H1 (cell line): ENCODE data around the gene CEP128. TPM values are rescaled to one million over a fixed set of nuclear protein-coding genes. Genes with fewer than 3 reads are reported as not detected.

ENCODE experiments used
- CTCF ChIA-PET: fragments of 300-600 bp; sonication (Branson Sonifier 250); formaldehyde crosslinking; loops from one replicate; lab custom pipeline; 2021; ENCODE audit not compliant: partially characterized antibody; lab: Charles Lee
- POLR2A ChIA-PET: fragments of 300-600 bp; sonication (Branson Sonifier 250); formaldehyde crosslinking; loops from one replicate; lab custom pipeline; 2021; ENCODE audit warnings: inconsistent platforms; ENCODE audit not compliant: partially characterized antibody; lab: Charles Lee
- DNase-seq, 2 experiments: peaks; one replicate each; pipeline versions ENCODE4 v3.0.0 to v3.0.0-alpha.2; 2010 to 2022; ENCODE audit warnings: low spot score in 2 of 2, low read depth in 1 of 2, mixed read lengths in 1 of 2
- FAIRE-seq: peaks from 2 replicates; lab custom pipeline; 2011; peaks lifted over from hg19 to GRCh38; lab: Jason Lieb, UNC
- H2AFZ ChIP-seq: 2 replicates; pipeline ENCODE4 v1.8.1; 2012; ENCODE audit warnings: low read length, inconsistent platforms
- H2AK5ac ChIP-seq: 2 replicates; pipeline ENCODE4 v1.6.1; 2013; ENCODE audit warnings: low read depth, low read length
- H2BK120ac ChIP-seq: replicated peaks from 2 replicates; pipeline ENCODE3; 2013; ENCODE audit warnings: low read depth, low read length, inconsistent platforms
- H2BK12ac ChIP-seq: 2 replicates; pipeline ENCODE4 v1.6.1; 2013; ENCODE audit warnings: low read depth, low read length
- H2BK15ac ChIP-seq: 2 replicates; pipeline ENCODE4 v1.6.1; 2013; ENCODE audit warnings: low read length
- H2BK20ac ChIP-seq: 2 replicates; pipeline ENCODE4 v1.6.1; 2013; ENCODE audit warnings: low read length
- H2BK5ac ChIP-seq: 2 replicates; pipeline ENCODE4 v1.6.1; 2013; ENCODE audit warnings: low read depth, low read length
- H3K14ac ChIP-seq: 2 replicates; pipeline ENCODE4 v1.6.1; 2013; ENCODE audit warnings: inconsistent platforms; ENCODE audit not compliant: insufficient read length
- H3K18ac ChIP-seq: 2 replicates; pipeline ENCODE4 v1.6.1; 2013; ENCODE audit warnings: low read length; ENCODE audit errors: extremely low read depth
- H3K23ac ChIP-seq: 2 replicates; pipeline ENCODE4 v1.6.1; 2013; ENCODE audit warnings: inconsistent platforms; ENCODE audit not compliant: insufficient read length
- H3K23me2 ChIP-seq: 2 replicates; pipeline ENCODE4 v1.6.1; 2013; ENCODE audit warnings: low read depth, low read length
- H3K27ac ChIP-seq: 2 replicates; pipeline ENCODE4 v1.6.1; 2011; ENCODE audit warnings: low read depth, low read length, inconsistent platforms
- H3K27me3 ChIP-seq, 4 experiments: replicated peaks in 1 of 4; 1 replicate in 1 of 4; 2 replicates in 3 of 4; pipeline versions ENCODE4 v1.6.1 to v1.8.1; 2011 to 2013; ENCODE audit warnings: low read length in 3 of 4, mild to moderate bottlenecking in 3 of 4, inconsistent platforms in 2 of 4, mixed read lengths in 2 of 4, moderate library complexity in 1 of 4; ENCODE audit not compliant: control insufficient read depth in 3 of 4, insufficient read depth in 3 of 4; ENCODE audit errors: extremely low read depth in 1 of 4
- H3K36me3 ChIP-seq, 4 experiments: 2 replicates each; pipeline versions ENCODE4 v1.6.1 to v1.8.1; 2011 to 2013; ENCODE audit warnings: mild to moderate bottlenecking in 4 of 4, low read length in 3 of 4, moderate library complexity in 2 of 4, control low read depth in 1 of 4, inconsistent platforms in 1 of 4; ENCODE audit not compliant: insufficient read depth in 4 of 4, control insufficient read depth in 2 of 4
- H3K4ac ChIP-seq: replicated peaks from 2 replicates; pipeline ENCODE3; 2013; ENCODE audit warnings: low read length, low read depth, mixed read lengths, inconsistent platforms; ENCODE audit not compliant: insufficient read length
- H3K4me1 ChIP-seq, 4 experiments: replicated peaks in 1 of 4; 1 replicate in 1 of 4; 2 replicates in 3 of 4; pipeline versions ENCODE4 v1.6.1 to v1.8.1; 2011 to 2013; ENCODE audit warnings: low read length in 3 of 4, inconsistent platforms in 2 of 4, mixed read lengths in 1 of 4; ENCODE audit not compliant: insufficient read depth in 4 of 4, control insufficient read depth in 3 of 4
- H3K4me2 ChIP-seq, 2 experiments: 2 replicates each; pipeline versions ENCODE4 v1.6.1 to v1.8.1; 2011 to 2013; ENCODE audit warnings: low read depth in 2 of 2, low read length in 2 of 2, control low read depth in 1 of 2, inconsistent platforms in 1 of 2, mild to moderate bottlenecking in 1 of 2; ENCODE audit not compliant: insufficient read depth in 1 of 2
- H3K4me3 ChIP-seq, 4 experiments: fragments of 200-600, 300-600 bp in 1 of 4; sonication (generic), shearing (Covaris generic), sonication (Bioruptor Twin) in 1 of 4; 2 replicates each; pipeline versions ENCODE4 v1.5.1 to v1.8.1; 2011 to 2016; ENCODE audit warnings: low read length in 4 of 4, low read depth in 3 of 4, control low read depth in 2 of 4, inconsistent platforms in 2 of 4, mild to moderate bottlenecking in 2 of 4, mixed read lengths in 1 of 4, moderate library complexity in 1 of 4; ENCODE audit not compliant: insufficient read depth in 2 of 4; ENCODE audit errors: extremely low read depth in 1 of 4
- H3K56ac ChIP-seq: replicated peaks from 2 replicates; pipeline ENCODE3; 2013; ENCODE audit warnings: low read depth, mild to moderate bottlenecking, mixed read lengths, low read length, inconsistent platforms; ENCODE audit not compliant: insufficient read length
- H3K79me1 ChIP-seq: 2 replicates; pipeline ENCODE4 v1.6.1; 2013; ENCODE audit warnings: low read depth, low read length, control low read depth
- H3K79me2 ChIP-seq, 2 experiments: 2 replicates each; pipeline versions ENCODE4 v1.6.1 to v1.8.1; 2012 to 2013; ENCODE audit warnings: low read length in 2 of 2, mild to moderate bottlenecking in 2 of 2, inconsistent platforms in 1 of 2; ENCODE audit not compliant: insufficient read depth in 2 of 2, control insufficient read depth in 1 of 2
- H3K9ac ChIP-seq, 4 experiments: replicated peaks in 1 of 4; 1 replicate in 1 of 4; 2 replicates in 3 of 4; pipeline versions ENCODE4 v1.6.1 to v1.8.1; 2011 to 2013; ENCODE audit warnings: low read depth in 3 of 4, low read length in 3 of 4, control low read depth in 2 of 4, mild to moderate bottlenecking in 2 of 4, moderate library complexity in 2 of 4, inconsistent platforms in 1 of 4; ENCODE audit errors: extremely low read depth in 1 of 4
- H3K9me3 ChIP-seq, 2 experiments: 2 replicates each; pipeline versions ENCODE4 v1.6.1 to v1.8.1; 2012 to 2013; ENCODE audit warnings: mild to moderate bottlenecking in 2 of 2, moderate library complexity in 2 of 2, control low read depth in 1 of 2, inconsistent platforms in 1 of 2, low read depth in 1 of 2, low read length in 1 of 2, mixed read lengths in 1 of 2; ENCODE audit not compliant: insufficient read depth in 2 of 2
- H4K20me1 ChIP-seq, 2 experiments: replicated peaks in 1 of 2; 2 replicates each; pipeline versions ENCODE3 to v1.8.1; 2011 to 2013; ENCODE audit warnings: inconsistent platforms in 2 of 2, low read length in 2 of 2, mild to moderate bottlenecking in 1 of 2; ENCODE audit not compliant: insufficient read depth in 2 of 2, control insufficient read depth in 1 of 2
- H4K5ac ChIP-seq: 2 replicates; pipeline ENCODE4 v1.6.1; 2013; ENCODE audit warnings: low read length, low read depth, mixed read lengths, inconsistent platforms; ENCODE audit not compliant: insufficient read length
- H4K8ac ChIP-seq: 2 replicates; pipeline ENCODE4 v1.8.0; 2013; ENCODE audit warnings: mild to moderate bottlenecking, moderate library complexity, low read length, inconsistent platforms; ENCODE audit not compliant: insufficient read depth; ENCODE audit errors: extremely low read depth
- H4K91ac ChIP-seq: replicated peaks from 2 replicates; pipeline ENCODE3; 2013; ENCODE audit warnings: low read length, mixed read lengths, inconsistent platforms; ENCODE audit not compliant: insufficient read length
- ATF3 ChIP-seq: IDR thresholded peaks from 2 replicates; pipeline ENCODE4 v1.6.1; 2011; ENCODE audit warnings: low read depth, mild to moderate bottlenecking, low read length; ENCODE audit not compliant: insufficient read depth
- CREB1 ChIP-seq: IDR thresholded peaks from 2 replicates; pipeline ENCODE4 v1.6.1; 2012; ENCODE audit warnings: inconsistent platforms
- CTBP2 ChIP-seq: IDR thresholded peaks from 2 replicates; pipeline ENCODE4 v1.7.0; 2011; ENCODE audit warnings: borderline replicate concordance, mild to moderate bottlenecking, moderate library complexity, mixed read lengths, low read length; ENCODE audit not compliant: insufficient read depth, insufficient read length
- HDAC2 ChIP-seq, 2 experiments: fragments of 300-600 bp in 1 of 2; sonication (generic) in 1 of 2; IDR thresholded peaks; 2 replicates each; pipeline ENCODE4 v1.6.1; 2011 to 2012; ENCODE audit warnings: low read depth in 2 of 2, low read length in 2 of 2, mild to moderate bottlenecking in 2 of 2, moderate library complexity in 2 of 2, borderline replicate concordance in 1 of 2, inconsistent platforms in 1 of 2
- PHF8 ChIP-seq: fragments of 200-600 bp; sonication (generic); conservative IDR thresholded peaks from 2 replicates; pipeline ENCODE4 v1.7.1; 2012; ENCODE audit warnings: low read depth, mild to moderate bottlenecking, inconsistent platforms, low read length, moderate library complexity
- RXRA ChIP-seq: IDR thresholded peaks from 2 replicates; pipeline ENCODE4 v1.6.1; 2011; ENCODE audit warnings: low read depth, mild to moderate bottlenecking, low read length, moderate library complexity; ENCODE audit not compliant: insufficient read depth
- SIX5 ChIP-seq: IDR thresholded peaks from 2 replicates; pipeline ENCODE4 v1.6.1; 2011; ENCODE audit warnings: mild to moderate bottlenecking, low read depth, low read length
- SP1 ChIP-seq: IDR thresholded peaks from 2 replicates; pipeline ENCODE4 v1.6.1; 2011; ENCODE audit warnings: low read depth, low read length
- SP4 ChIP-seq: IDR thresholded peaks from 2 replicates; pipeline ENCODE4 v1.6.1; 2012; ENCODE audit warnings: low read length, inconsistent platforms
- YY1 ChIP-seq: IDR thresholded peaks from 2 replicates; pipeline ENCODE4 v1.6.1; 2011; ENCODE audit warnings: low read depth, mild to moderate bottlenecking, low read length
- WGBS, 2 experiments: shearing (Covaris generic) in 1 of 2; methylation state at CpG; one replicate each; pipeline versions ENCODE4 v1.1.6 to v1.1.7; 2013 to 2015; ENCODE audit warnings: low lambda C conversion rate in 2 of 2, mixed read lengths in 2 of 2, inconsistent platforms in 1 of 2, low coverage in 1 of 2, missing lambda C conversion rate in 1 of 2; ENCODE audit not compliant: insufficient replicate concordance in 2 of 2, insufficient coverage in 1 of 2, insufficient read length in 1 of 2; ENCODE audit errors: extremely low coverage in 1 of 2, missing lambda C conversion rate in 1 of 2; 5-methylcytosine and 5-hydroxymethylcytosine counted together
- polyA plus RNA-seq, 7 experiments: library from polyadenylated mRNA; depleted of rRNA in 3 of 7; stranded (reverse) in 5 of 7; unstranded in 2 of 7; fragments of >200 nt in 5 of 7; fragments of 200-250 nt in 2 of 7; gene quantifications; 1 replicate in 5 of 7; 2 replicates in 1 of 7; 4 replicates in 1 of 7; pipeline versions ENCODE4 v1.2.1 to v1.2.3, GENCODE V29; 2011 to 2013; ENCODE audit warnings: missing spikeins in 2 of 7, mixed read lengths in 2 of 7
- total RNA-seq: library from RNA; stranded (reverse); fragmentation: NEBNext Ultra II Directional; extraction: Animal tissue kit (Norgen Biotek cat#: 25700); gene quantifications from 2 replicates; pipeline ENCODE4 v1.2.1, GENCODE V29; 2021

The CEP128 gene
- total and polyA plus RNA-seq, 2 of the 8 experiments (the other 6 are each of a cell fraction or from before 2014, with no cell fraction given), result 1.9 to 17.0 TPM

GRCh38 chr14:80456209-80456608, 485.3 kb downstream of the CEP128 start:
- ChIA-PET POLR2A (no interaction called here), CTCF (no interaction called here)
- Histone ChIP-seq H3K56ac (no peak overlapping the region), H4K5ac (no peak overlapping the region), H3K18ac (no peak overlapping the region), H3K27me3 (no peaks in the 10 kb centered on the region), H2BK120ac (no peak overlapping the region), H3K23ac (no peak overlapping the region), H2BK12ac (no peak overlapping the region), H3K36me3 (no peaks in the 10 kb centered on the region)
- TF ChIP-seq RXRA (no peak), ATF3 (no peak), SIX5 (no peak), CREB1 (no peak), CTBP2 (no peak), SP4 (no peak), HDAC2 (IDR thresholded peaks at IDR 0.05; ENCODE audit: borderline replicate concordance in 1 of 2, low read depth in 2 of 2, low read length in 2 of 2) (no peak), SP1 (no peak), YY1 (no peak), PHF8 (no peak)
- TF ChIP-seq, all 59 proteins: peak for 0
- no peaks in the 10 kb centered on the region for H3K79me1 ChIP-seq
- H3K9ac ChIP-seq, result no peak overlapping the region
- H2BK15ac ChIP-seq, result no peak overlapping the region
- FAIRE-seq (no peak), DNase-seq (no peak)
- H3K14ac ChIP-seq, result no peak overlapping the region
- no peaks in the 10 kb centered on the region for H4K20me1 ChIP-seq
- no peak overlapping the region for H4K91ac ChIP-seq
- H3K4me3 ChIP-seq, result no peak overlapping the region
- H3K23me2 ChIP-seq, result no peaks in the 10 kb centered on the region
- no peak overlapping the region for H4K8ac ChIP-seq
- WGBS, 2 experiments, result 73% methylated on average over 1 of the region's 1 CpG; no CpG with 5 or more reads in 1 of the 2 experiments
- no peak overlapping the region for H2BK5ac ChIP-seq
- H3K4ac ChIP-seq, result no peak overlapping the region
- H2BK20ac ChIP-seq, result no peak overlapping the region
- H3K79me2 ChIP-seq, result no peaks in the 10 kb centered on the region
- H3K4me2 ChIP-seq, result no peak overlapping the region
- no peak overlapping the region for H2AFZ ChIP-seq
- no peak overlapping the region for H2AK5ac ChIP-seq
- H3K4me1 ChIP-seq, result no peaks in the 10 kb centered on the region
- no peak overlapping the region for H3K27ac ChIP-seq
- H3K9me3 ChIP-seq, result 0 out of 4 replicates have a peak, but pooled peaks cover 0 to 5% of the 10 kb centered on the region in 2 experiments
